HS-5 (cell line): Measurements from ENCODE around the gene CD248.
A peak's percentile ranks its signal among the peaks of the same experiment; 100 is the strongest.
"Not testable (repeated sequence)": the region's sequence is repeated elsewhere in the genome, so short reads cannot be mapped to it uniquely, and the experiment has no call there.

Experiments used
- DNase-seq: peaks from one replicate; pipeline ENCODE4 v3.0.0-alpha.2; 2012; ENCODE audit warnings: low read depth

Gene CD248

DNA sequence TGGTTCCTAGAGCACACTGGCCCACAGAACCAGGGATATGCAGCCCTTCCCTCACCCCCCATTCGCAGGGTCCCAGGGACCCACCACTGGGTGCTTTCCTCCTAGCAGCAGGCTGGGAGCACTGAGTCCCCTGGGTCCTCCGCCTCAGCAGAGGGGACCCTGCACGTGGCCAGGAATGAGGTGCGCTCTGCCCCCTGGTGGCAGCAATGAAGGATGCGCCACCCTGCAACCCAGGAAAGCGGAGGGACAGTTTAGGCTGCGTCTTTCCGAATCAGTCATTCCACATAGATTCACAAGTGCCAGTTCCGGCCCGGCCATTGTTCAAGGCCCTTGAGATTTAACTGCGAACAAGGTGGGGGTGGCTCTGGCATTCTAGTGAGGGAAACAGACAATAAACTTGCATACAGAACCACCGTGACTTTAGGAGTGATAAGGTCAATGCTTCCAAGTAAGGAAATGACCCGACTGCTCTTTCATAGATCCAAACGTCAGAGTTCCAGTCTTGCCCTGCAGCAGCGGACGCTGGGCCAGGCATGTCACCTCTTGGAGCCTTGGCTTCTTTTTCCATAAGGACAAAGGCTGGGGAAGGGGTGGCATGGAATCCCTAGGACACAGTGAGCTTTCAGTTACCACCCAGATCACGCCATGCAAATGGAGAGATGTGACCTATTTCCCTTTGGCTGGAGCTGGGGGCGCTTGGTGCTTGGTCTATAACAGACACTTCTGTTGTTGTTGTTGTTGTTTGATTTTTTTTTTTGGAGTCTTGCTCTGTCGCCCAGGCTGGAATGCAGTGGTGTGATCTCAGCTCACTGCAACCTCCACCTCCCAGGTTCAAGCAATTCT lies 11.7 kb upstream of the CD248 start:
- peak; percentile 63 for DNase-seq

DNA sequence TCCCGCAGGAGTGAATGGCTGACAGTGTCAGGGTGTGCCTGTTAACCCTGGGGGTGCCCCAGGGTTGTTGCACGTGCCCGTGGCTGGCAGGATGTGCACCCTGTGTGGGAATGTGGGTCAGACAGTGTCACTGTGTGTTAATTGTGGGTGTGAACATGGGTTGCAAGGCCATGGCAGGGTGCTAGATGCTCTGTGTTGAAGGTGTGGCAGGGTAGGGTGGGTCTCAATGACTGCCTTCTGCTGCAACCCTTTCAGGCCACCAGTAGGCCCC lies 11.1 kb upstream of the CD248 start:
- no peak for DNase-seq

DNA sequence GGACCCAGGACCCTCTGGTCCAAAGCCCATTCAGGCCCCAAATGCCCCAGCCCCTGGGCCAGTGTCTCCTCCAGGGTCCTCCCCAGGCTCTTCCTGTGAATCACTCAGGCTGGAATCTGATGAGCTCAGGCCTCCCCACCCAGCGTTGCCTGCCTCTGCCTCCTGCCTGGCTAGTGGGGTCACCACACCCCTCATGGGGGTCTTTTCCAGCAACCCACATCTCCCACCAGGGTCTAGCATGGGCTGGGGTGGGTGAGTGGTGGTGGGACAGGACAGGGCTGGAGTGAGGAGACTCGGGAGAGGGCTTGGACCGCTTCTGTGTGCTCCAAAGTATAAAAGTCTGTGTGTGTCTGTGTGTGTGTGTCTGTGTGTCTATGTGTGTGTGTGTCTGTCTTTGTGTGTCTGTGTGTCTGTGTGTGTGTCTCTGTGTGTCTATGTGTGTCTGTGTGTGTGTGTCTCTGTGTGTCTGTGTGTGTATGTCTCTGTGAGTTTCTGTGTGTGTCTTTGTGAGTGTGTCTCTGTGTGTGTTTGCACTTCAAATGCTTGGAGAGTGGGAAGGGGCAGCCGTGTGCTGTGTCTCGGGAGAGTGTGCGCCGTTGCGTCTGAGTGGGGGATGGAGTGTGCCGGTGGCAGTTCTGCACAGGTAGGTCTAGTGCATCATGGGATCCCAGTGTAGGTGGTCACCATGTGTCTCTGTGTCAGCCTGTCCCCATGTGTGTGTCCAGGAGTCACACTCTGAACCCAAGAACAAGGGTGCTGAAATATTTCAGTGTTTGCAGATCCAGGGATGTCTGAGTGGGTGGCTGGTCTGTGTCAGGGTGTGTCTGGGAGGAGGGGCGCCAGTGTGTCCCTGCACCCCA lies 10.6 kb upstream of the CD248 start:
- peak; percentile 61 for DNase-seq

DNA sequence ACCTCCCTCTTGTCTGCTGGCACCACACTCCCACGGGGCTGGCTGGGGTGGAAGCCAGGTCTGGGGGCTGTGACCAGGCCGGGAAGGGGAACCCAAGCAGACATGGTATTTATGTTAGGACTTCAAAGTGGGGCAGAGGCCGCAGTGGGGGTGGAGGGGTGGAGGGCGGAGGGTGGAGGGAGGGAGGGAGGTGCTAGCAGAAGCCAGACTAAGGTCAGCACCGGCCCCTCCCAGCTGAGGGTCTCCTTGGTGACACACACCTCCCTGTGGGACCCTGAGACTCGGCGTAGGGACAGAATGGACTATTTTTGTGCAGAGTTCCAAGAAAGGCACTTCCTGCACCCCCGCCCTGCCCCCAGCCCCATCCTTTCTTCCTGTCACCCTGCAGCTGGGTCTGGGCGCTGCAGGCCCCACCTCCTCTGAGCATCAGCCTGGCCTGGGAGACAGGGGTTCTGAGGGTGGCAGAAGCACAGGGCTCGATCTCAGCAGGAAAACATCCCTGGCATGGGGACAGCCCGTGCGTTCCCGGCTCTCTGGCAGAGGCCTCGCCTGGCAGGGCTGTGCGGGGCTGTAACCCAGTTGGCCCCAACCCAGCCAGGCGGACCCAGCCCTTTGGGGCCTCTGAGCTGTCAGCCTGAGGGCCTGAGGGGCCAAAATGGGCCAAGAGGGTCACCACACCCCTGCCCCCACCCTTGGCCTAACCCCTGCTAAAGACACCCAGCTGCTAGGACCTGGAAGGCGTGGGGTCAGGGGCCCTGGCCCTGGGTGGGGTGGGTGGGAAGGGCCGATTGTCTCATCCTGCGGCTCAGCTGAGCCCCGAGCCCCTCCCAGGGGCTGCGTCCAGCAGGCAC lies 9.6 kb upstream of the CD248 start:
- no peak for DNase-seq

DNA sequence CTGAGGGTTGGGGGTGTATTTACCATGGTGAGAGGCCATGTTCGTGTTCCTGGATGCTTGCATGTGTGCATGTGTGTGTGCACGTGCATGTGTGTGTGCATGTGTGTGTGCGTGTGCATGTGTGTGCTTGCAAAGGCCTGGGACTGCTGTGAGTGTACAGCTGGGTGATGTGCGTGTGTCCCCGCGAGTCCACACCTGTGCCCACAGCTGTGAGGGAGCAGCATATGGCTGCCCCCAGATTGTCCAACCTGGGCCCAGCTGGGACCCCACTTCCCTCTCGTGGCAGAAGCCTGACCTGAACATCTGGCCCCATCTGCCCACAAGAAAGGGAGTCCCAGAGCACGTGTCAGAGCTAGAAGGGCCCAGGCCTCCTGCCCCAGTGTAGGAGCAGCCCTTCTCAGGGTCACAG lies 8.4 kb upstream of the CD248 start:
- DNase-seq = no peak

DNA sequence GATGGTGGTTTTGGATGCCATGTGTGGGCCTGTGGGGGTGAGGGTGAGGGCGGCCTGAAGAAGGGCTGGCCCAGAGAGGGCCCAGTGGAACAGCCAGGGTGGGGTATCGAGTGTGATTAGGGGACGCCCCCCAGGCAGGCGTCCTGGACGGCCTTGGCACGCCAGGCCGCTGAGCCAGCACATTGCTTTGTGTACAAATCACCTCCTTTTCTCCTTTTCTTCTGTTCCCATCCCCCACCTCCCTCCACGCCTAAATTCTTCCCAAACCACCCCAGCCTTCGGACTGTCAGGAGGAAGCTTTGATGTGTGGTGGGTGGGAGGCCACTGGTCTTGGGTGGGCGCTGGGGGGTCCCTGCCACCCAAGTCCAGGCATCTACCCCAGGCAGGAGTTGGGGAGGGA lies 7.8 kb upstream of the CD248 start:
- no peak for DNase-seq

DNA sequence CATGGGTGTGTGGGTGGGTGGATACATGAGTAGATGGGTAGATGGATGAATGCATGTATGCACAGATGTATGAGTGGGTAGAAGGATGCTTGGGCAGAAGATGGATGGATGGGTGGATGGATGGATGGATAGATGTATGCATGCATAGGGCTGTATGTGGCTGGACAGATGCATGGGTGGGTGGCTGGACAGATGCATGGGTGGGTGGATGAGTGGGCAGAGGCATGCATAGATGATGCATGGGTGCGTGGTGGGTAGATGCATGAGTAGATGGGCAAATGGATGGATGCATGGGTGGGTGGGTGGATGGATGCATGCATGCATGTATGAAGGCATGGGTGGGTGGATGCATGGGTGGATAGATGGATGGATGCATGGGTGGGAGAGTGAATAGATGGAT lies 6.8 kb upstream of the CD248 start:
- DNase-seq = no peak

DNA sequence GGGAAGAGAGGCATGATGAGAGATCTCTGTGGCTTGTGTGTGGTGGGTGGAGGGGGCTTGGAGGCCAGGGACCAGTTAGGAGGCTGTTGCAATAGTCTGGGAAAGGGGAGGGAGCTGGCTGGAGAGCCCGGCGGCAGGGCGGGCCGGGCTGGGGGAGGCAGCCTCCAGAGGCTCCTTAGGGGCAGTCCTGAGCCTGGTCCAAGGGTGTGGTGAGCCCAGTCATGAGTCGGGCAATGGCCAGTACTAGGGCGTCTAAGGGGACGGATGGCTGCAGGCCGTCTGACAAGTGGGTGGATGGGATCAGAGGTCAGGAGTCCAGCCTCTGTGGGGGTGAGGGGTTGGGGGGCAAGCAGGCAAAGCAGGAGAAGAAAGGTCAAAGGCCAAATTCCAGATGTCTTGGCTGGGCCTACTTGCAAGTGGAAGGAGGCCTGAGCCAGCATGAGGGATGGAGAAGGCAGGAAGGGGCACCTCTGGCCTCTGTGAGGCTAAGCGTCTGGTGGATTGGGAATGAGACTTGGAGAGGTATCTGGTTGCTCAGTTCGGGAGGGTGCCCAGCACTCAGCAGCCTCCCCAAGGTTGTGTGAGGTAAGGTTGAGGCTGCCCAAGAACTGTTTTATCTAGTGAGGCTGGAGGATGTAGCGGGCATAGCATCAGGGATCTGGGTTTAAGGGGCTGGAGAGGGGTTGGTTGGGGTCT lies 6.0 kb upstream of the CD248 start:
- no peak for DNase-seq

DNA sequence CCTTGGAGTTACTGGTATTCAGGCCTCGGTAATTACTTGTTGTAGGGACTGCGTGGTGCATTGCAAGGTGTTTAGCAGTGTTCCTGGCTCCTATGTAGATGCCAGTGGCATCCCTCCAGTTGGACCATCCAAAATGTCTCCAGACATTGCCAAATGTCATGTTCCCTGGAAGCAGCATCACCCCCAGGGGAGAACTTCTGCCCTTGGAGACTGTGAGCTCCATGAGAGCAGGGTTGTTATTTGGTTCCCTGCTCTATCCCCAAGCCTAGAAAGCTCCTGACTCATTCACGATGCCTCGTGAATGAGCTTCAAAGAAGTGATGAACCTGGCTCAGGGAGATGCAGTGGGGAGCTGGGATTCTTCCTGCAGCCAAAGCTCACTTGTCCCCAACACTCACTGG lies 4.8 kb upstream of the CD248 start:
- DNase-seq = no peak

DNA sequence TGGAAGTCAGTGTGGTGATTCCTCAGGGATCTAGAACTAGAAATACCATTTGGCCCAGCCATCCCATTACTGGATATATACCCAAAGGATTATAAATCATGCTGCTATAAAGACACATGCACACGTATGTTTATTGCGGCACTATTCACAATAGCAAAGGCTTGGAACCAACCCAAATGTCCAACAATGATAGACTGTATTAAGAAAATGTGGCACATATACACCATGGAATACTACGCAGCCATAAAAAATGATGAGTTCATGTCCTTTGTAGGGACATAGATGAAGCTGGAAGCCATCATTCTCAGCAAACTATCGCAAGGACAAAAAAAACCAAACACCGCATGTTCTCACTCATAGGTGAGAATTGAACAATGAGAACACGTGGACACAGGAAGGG lies 3.9 kb upstream of the CD248 start:
- not testable (repeated sequence) for DNase-seq

DNA sequence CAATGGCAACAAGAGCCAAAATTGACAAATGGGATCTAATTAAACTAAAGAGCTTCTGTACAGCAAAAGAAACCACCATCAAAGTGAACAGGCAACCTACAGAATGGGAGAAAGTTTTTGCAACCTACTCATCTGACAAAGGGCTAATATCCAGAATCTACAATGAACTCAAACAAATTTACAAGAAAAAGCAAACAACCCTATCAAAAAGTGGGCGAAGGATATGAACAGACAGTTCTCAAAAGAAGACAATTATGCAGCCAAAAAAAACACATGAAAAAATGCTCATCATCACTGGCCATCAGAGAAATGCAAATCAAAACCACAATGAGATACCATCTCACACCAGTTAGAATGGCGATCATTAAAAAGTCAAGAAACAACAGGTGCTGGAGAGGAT lies 3.4 kb upstream of the CD248 start:
- not testable (repeated sequence) for DNase-seq

DNA sequence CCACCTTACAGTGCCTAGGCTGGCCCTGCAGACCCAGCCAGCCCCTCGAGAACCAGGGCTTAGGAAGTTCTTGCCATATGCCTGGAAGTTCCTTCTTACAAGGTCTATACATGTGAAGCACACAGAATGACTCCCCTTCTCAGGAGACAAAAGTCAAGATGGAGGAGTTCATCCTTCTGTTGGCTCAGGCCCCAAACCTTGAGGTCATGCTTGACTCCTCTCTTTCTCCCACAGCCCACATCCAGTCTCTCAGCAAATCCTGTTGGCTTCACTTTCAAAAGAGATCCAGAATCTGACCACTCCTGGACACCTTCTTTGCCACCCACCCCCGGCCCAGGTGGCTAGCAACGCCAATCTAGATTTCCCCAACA lies 1.7 kb upstream of the CD248 start:
- no peak for DNase-seq

DNA sequence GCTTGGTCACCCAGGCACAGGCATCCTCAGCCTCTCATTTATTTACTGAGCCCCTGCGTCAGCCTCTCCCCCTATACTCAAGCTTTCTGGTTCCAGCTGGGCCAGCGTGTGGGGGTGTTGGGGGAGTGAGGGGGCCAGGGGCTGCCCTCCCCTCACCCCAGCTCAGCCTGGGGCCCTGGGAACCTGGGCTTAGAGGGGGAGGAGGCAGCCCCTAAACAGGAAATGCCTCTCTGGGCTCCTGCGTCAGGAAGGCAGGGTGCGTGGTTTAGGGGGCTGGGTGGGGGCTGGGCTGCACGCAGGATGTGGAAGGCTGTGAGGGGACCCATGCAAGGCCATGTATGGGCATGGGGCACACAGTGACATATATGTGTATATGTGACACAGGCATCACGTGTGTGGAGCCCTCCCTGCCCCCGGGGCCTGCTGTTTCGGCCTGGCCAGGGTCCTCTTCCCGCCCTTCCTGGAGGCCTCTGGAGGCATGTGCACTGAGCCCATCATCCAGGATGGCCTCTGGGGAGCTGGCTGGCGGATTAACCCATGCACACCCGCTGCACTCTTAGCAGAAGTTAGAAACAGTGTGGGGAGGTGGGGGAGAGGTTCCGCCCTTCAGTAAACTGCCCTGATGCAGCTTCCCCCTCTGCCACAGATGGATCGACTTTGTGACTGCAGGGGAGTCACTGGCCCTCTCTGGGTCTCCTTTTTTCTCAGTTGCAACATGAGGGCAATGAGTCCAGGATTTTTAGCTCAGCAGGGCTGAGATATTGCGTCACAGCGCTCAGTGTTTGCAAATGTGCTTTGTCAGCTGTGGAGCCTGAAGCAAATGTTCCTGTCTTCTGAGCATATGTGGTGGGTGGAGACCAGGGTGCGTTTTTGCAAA lies 1.1 kb upstream of the CD248 start:
- no peak for DNase-seq

DNA sequence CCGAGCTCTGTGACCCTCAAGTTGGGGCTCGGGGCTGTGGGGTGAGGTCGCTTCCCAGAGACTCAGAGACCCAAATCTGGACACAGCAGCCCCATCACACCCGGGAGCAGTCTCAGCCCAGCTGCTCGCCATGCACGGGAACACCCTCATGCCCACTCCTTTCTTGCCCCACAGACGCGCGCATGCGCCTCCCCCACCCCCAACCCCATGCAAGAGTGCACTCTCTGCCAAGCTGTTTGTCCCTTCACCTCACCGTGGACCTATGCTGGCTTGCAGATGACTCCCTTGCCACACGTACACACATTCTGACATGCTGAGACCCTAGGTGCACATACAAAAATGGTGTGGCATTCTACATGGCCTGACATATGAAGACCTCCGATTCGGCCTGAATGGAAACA lies 478 bp upstream of the CD248 start:
- DNase-seq = no peak

DNA sequence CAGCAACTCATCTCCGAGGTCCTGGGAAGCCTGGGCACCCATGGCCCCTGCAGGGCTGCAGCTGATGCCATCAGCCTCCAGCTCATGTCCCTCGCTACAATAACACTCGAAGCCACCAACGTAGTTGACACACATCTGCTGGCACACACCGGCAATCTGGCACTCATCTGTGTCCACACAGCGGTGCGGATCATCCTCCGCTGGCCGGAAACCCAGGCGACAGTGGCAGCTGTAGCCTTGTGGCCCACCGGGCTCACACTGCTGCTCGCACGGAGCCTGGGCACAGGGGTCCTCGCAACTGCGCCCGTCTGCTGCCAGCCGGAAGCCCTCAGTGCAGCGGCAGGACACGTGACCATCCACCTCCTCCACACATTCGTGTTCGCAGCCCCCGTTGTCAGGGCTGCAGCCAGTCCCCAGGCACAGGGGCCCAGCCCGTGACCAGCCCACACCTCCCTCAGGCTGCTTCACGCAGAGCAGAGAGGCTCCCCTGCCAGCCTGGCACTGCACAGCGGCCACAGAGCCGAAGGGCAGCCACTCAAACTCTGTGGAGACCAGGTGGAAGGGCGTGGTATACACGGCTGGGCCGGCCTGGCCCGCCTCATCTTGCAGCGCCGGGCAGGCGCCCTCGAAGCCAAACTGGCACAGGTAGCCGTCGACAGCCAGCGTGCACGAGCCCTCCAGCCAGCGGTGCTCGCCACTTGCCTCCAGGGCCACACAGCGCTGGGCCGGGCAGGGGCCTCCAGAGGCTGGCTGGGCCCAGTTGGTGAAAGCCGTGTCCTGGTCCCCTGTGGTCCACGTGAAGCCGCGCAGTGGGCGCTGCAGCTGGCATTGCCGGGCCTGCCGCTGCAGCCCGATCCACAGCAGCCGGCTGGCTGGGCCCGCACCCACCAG lies 678 bp downstream of the CD248 start:
- no peak for DNase-seq

DNA sequence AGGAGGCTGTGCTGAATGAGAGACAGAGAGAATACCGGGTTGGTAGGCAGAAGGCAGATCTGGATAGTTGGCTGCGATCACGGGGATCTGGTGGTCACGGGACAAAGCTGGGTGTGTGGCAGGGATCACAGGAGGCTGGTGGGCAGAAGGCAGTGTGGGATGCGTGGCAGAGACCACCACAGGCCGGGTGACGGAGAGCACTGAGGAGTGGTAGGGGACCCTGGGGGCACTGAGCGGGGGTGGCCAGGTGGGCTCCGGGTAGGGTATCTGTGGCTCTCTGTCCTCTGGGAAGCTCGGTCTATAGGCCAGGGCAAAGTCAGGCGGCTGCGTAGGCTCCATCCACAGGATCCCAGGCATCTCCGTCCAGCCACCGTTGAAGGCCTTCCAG lies 1.4 kb downstream of the CD248 start:
- no peak for DNase-seq

DNA sequence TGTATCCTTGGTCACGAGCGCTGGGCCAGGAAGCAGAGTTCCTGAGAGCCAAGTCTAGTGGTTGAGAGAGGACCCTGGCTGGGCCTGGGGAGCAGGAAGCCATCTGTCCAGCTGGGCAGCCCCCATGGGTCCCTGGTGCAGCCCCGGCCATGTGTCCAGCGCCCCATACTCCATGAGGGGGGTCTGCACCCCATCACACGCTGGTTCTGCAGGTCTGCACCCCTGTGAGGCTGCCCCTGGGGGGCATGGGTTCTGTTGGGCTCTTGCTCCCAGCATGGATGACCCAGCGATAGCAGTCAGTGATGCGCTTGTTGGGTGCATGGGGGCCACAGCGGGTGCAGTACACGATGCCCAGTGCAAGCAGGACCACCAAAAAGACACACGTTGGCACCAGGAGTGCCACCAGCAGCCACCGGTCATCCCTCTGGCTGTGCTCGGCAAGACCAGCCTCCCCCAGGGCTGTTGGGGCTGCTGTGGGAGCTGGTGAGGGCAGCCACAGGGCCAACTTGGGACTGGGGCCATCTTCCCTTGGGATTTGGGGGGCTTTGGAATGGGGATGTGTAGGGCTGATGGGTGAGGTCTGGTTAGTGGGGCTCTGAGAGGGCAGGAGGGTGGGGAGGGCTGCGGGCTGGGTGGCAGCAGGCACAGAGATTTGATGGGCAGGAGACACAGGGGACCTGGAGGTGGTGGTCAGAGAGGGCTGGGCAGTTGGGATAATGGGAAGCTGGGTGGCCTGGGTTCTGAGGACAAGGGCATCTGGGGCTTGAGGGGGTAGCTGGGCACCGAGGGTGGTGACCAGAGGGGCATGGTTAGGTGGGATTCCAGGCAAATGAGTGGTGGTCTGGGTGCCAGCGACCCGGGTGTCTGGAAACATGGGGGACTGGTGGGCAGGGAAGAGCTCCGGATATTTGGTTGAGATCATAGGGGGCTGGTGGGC lies 2.0 kb downstream of the CD248 start:
- no peak for DNase-seq

DNA sequence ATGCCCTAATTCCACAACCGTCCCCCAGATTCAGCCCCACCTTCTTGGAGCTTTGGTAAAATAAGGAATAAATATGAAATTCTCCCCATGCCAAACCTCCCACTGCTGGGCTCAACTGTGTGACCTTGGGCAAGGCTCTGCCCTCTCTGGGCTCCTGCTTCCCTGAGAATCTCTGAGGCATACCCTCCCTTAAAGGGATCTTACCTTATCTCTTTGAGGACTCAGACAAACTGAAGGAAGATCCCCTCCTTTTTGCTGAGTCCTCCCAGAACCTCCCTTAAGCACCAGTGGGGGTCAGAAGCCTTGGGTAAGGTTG lies 2.7 kb downstream of the CD248 start:
- no peak for DNase-seq
